Measurements from ENCODE around the gene CTSL.

The CTSL gene

DNA sequence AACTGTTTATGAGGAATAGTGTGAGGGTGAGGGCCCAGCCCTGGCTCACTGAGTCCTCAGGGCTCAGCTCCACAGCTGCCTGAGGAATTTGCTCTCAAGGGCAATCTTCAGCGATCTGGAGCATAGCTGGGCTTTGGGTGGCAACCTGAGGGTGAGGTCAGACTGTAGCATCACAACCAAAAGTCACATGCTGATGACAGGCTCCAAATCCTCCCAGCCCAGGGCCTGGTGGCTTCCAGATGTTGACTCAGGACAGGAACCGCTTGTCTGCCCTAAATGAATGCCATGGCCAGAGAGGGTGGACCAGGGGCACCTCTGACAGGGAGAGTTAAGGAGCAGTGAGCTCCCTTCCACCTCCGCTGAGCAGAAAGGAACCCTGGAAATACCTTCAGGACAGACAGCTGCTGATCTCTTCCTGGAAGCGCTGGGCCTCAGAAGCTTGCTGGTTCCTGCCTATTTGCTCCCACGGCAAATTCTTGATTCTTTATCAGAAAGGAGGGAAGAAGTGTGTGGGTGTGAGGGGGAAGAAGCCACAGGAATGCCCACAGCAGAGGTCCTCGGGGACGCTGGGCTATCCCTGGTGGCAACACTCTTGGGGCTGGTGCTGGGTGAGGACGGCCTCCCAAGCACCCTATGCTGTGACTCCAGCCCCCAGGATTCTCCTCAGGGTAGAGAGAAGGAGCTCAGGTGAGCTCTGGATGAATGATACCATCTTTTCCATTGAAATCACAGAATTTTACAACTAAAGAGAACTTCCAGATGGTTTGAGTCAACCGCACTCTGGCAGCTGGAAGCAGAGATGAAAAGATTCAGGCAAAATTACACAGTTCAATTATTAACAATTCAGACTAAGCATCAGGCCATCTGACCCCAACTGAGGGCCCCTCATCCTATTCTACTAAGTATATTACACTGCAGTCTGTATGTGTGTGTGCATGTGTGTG is 13.8 kb upstream of the CTSL start:
- no peaks in the 10 kb centered on the region for H3K4me1 ChIP-seq (ENCODE audit: low read depth, poor library complexity, severe bottlenecking)
- H3K79me2 ChIP-seq (ENCODE audit: insufficient read depth, low read depth), result no peaks in the 10 kb centered on the region
- TF ChIP-seq, protein P1, sequence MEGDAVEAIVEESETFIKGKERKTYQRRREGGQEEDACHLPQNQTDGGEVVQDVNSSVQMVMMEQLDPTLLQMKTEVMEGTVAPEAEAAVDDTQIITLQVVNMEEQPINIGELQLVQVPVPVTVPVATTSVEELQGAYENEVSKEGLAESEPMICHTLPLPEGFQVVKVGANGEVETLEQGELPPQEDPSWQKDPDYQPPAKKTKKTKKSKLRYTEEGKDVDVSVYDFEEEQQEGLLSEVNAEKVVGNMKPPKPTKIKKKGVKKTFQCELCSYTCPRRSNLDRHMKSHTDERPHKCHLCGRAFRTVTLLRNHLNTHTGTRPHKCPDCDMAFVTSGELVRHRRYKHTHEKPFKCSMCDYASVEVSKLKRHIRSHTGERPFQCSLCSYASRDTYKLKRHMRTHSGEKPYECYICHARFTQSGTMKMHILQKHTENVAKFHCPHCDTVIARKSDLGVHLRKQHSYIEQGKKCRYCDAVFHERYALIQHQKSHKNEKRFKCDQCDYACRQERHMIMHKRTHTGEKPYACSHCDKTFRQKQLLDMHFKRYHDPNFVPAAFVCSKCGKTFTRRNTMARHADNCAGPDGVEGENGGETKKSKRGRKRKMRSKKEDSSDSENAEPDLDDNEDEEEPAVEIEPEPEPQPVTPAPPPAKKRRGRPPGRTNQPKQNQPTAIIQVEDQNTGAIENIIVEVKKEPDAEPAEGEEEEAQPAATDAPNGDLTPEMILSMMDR (conservative IDR thresholded peaks at IDR 0.05; ENCODE audit: low read depth, low read length), result no peak
- H3K36me3 ChIP-seq (ENCODE audit: insufficient read depth), result no peaks in the 10 kb centered on the region
- H4K20me1 ChIP-seq (ENCODE audit: insufficient read depth), result no peaks in the 10 kb centered on the region
- no peak overlapping the region for H3K9ac ChIP-seq
- no peaks in the 10 kb centered on the region for H3K27me3 ChIP-seq (ENCODE audit: insufficient read depth, low read depth)
- H3K27ac ChIP-seq, result no peak overlapping the region
- no peak overlapping the region for H3K4me3 ChIP-seq (IDR thresholded peaks at IDR 0.05; ENCODE audit: insufficient read depth, low read depth, low read length)
- H3K4me2 ChIP-seq, result no peak overlapping the region
- H2AFZ ChIP-seq (ENCODE audit: low read depth), result no peak overlapping the region

DNA sequence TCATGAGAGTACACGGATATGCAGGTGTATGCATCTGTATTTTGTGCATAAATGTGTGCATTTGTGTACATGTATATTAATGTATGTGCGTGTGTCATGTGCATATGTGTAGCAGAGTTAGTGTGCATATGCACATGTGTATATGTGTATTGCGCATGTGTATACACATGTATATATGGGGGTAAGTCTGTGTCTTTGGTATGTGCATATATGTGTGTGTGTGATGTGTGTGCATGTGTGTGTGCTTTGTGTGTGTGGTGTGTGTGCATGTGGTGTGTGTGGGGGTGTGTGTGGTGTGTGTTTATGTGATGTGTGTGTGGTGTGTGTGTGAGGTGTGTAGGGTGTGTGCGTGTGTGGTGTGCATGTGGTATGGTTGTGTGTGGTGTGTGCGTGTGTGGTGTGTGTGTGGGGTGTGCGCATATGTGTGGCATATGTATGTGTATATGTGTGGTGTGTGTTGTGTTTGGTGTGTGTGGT is 13.1 kb upstream of the CTSL start:
- Histone ChIP-seq H3K9ac (no peak overlapping the region), H3K4me2 (no peak overlapping the region), H3K4me3 (IDR thresholded peaks at IDR 0.05; ENCODE audit: insufficient read depth, low read depth, low read length) (no peak overlapping the region), H3K27me3 (ENCODE audit: insufficient read depth, low read depth) (no peaks in the 10 kb centered on the region), H3K27ac (no peak overlapping the region), H3K36me3 (ENCODE audit: insufficient read depth) (no peaks in the 10 kb centered on the region), H2AFZ (ENCODE audit: low read depth) (no peak overlapping the region), H4K20me1 (ENCODE audit: insufficient read depth) (no peaks in the 10 kb centered on the region), H3K79me2 (ENCODE audit: insufficient read depth, low read depth) (no peaks in the 10 kb centered on the region), H3K4me1 (ENCODE audit: low read depth, poor library complexity, severe bottlenecking) (no peaks in the 10 kb centered on the region)
- TF ChIP-seq, protein P1 (conservative IDR thresholded peaks at IDR 0.05; ENCODE audit: low read depth, low read length), result no peak

DNA sequence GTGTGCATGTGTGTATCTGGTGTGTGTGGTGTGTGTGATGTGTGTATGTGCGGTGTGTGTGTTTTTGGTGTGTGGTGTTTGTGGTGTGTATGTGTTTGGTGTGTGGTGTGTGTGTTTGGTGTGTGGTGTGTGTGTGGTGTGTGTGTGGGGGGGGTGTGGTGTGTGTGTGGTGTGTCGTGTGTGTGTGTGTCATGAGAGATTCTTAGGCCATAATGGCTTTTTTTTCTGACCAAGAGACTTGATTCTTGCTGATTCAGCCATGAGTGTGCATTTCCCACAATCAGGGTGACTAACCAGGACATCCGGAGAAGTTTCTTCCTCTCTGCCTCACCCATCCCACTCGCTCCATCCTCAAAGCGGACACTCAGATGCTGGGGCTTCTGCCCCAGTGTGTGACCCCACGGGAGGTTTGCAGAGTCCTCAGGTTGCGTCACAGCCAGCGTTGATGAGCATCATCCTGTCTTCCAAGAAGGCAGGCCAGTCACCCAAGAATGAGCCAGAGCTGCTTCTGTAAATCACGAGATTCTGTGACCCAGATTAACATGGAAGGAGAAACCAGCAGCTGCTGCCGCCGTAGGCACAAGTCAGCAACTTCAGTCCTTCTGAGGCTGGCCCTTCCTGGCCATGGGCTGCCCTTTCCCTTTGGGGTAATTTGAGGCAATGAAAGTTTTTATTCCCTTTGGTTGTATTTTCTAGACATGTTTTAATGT is 12.5 kb upstream of the CTSL start:
- Histone ChIP-seq H3K4me2 (no peak overlapping the region), H3K4me3 (IDR thresholded peaks at IDR 0.05; ENCODE audit: insufficient read depth, low read depth, low read length) (no peak overlapping the region), H4K20me1 (ENCODE audit: insufficient read depth) (no peaks in the 10 kb centered on the region), H2AFZ (ENCODE audit: low read depth) (no peak overlapping the region), H3K27ac (no peak overlapping the region), H3K9ac (no peak overlapping the region), H3K36me3 (ENCODE audit: insufficient read depth) (no peaks in the 10 kb centered on the region), H3K27me3 (ENCODE audit: insufficient read depth, low read depth) (no peaks in the 10 kb centered on the region), H3K79me2 (ENCODE audit: insufficient read depth, low read depth) (no peaks in the 10 kb centered on the region), H3K4me1 (ENCODE audit: low read depth, poor library complexity, severe bottlenecking) (no peaks in the 10 kb centered on the region)
- TF ChIP-seq, protein P1 (conservative IDR thresholded peaks at IDR 0.05; ENCODE audit: low read depth, low read length), result no peak

DNA sequence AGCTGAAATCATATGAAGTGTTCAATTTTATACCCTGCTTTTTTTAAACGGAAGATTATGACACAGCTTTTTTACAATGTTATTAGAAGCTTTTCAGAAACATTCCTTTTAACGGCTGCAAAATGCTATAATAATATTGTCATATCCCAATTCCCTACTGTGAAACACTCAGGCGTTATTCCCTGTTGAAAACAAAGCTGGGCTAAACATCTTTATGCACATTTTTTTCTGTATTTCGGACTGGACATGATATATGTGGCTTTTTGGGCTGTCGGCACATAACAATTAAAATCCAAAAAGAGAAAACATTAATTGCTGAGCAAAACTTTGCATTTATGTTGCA is 12.0 kb upstream of the CTSL start:
- Histone ChIP-seq H3K36me3 (ENCODE audit: insufficient read depth) (no peaks in the 10 kb centered on the region), H3K27me3 (ENCODE audit: insufficient read depth, low read depth) (no peaks in the 10 kb centered on the region), H3K27ac (no peak overlapping the region), H2AFZ (ENCODE audit: low read depth) (no peak overlapping the region), H3K4me3 (IDR thresholded peaks at IDR 0.05; ENCODE audit: insufficient read depth, low read depth, low read length) (no peak overlapping the region), H3K4me1 (ENCODE audit: low read depth, poor library complexity, severe bottlenecking) (no peaks in the 10 kb centered on the region), H4K20me1 (ENCODE audit: insufficient read depth) (no peaks in the 10 kb centered on the region), H3K9ac (no peak overlapping the region), H3K4me2 (no peak overlapping the region), H3K79me2 (ENCODE audit: insufficient read depth, low read depth) (no peaks in the 10 kb centered on the region)
- TF ChIP-seq, protein P1 (conservative IDR thresholded peaks at IDR 0.05; ENCODE audit: low read depth, low read length), result no peak

Measured in KMS-11 (cell line).